ENCODE data around the gene EFHC1.

EFHC1 gene

GRCh38 chr6:52503323-52503747 is 83.2 kb downstream of the EFHC1 start:
- no peak for TF ChIP-seq CTCF (IDR thresholded peaks at IDR 0.05; ENCODE audit: low read depth, low read length)
- no peak overlapping the region for H3K4me3 ChIP-seq (ENCODE audit: low read depth, low read length)

GRCh38 chr6:52503851-52504781 is 84.0 kb downstream of the EFHC1 start:
- TF ChIP-seq CTCF (IDR thresholded peaks at IDR 0.05; ENCODE audit: low read depth, low read length): no peak
- H3K4me3 ChIP-seq (ENCODE audit: low read depth, low read length): no peak overlapping the region

GRCh38 chr6:52504782-52505136 is 84.6 kb downstream of the EFHC1 start:
- H3K4me3 ChIP-seq (ENCODE audit: low read depth, low read length): no peak overlapping the region
- no peak for TF ChIP-seq CTCF (IDR thresholded peaks at IDR 0.05; ENCODE audit: low read depth, low read length)

- no peak for TF ChIP-seq CTCF (IDR thresholded peaks at IDR 0.05; ENCODE audit: low read depth, low read length)
- no peak overlapping the region for H3K4me3 ChIP-seq (ENCODE audit: low read depth, low read length)
Measured at GRCh38 chr6:52505726-52506409, 85.7 kb downstream of the EFHC1 start.

GRCh38 chr6:52506476-52506875 is 86.3 kb downstream of the EFHC1 start:
- H3K4me3 ChIP-seq (ENCODE audit: low read depth, low read length): no peak overlapping the region
- TF ChIP-seq CTCF (IDR thresholded peaks at IDR 0.05; ENCODE audit: low read depth, low read length): no peak

- no peak for TF ChIP-seq CTCF (IDR thresholded peaks at IDR 0.05; ENCODE audit: low read depth, low read length)
- H3K4me3 ChIP-seq (ENCODE audit: low read depth, low read length): no peak overlapping the region
Measured at GRCh38 chr6:52507557-52508260, 87.6 kb downstream of the EFHC1 start.

All from WI38 (cell line).